Measurements from ENCODE around the gene DSE.

The DSE gene

DNA sequence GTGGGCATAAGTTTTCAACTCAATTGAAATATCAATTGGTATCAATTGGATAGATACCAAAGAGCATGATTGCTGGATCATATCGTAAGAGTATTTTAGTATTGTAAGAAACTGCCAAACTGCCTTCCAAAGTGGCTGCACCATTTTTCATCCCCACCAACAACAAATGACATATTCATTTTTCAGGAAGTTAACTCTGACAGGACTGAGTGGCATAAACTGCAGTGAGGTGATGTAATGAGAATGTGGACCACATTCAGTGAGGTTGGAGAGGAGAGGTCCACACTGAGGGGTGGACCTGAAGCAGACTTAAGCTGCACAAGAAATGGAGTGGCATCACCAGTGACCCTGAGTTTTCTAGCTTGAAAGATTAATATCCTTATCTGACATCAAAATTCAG, 78.8 kb downstream of the DSE start:
- TF ChIP-seq, protein P1, sequence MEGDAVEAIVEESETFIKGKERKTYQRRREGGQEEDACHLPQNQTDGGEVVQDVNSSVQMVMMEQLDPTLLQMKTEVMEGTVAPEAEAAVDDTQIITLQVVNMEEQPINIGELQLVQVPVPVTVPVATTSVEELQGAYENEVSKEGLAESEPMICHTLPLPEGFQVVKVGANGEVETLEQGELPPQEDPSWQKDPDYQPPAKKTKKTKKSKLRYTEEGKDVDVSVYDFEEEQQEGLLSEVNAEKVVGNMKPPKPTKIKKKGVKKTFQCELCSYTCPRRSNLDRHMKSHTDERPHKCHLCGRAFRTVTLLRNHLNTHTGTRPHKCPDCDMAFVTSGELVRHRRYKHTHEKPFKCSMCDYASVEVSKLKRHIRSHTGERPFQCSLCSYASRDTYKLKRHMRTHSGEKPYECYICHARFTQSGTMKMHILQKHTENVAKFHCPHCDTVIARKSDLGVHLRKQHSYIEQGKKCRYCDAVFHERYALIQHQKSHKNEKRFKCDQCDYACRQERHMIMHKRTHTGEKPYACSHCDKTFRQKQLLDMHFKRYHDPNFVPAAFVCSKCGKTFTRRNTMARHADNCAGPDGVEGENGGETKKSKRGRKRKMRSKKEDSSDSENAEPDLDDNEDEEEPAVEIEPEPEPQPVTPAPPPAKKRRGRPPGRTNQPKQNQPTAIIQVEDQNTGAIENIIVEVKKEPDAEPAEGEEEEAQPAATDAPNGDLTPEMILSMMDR (IDR thresholded peaks at IDR 0.05; ENCODE audit: borderline replicate concordance, insufficient read depth, low read depth, low read length) = no peak
- no peak overlapping the region for H3K4me3 ChIP-seq (ENCODE audit: low read depth, low read length)

DNA sequence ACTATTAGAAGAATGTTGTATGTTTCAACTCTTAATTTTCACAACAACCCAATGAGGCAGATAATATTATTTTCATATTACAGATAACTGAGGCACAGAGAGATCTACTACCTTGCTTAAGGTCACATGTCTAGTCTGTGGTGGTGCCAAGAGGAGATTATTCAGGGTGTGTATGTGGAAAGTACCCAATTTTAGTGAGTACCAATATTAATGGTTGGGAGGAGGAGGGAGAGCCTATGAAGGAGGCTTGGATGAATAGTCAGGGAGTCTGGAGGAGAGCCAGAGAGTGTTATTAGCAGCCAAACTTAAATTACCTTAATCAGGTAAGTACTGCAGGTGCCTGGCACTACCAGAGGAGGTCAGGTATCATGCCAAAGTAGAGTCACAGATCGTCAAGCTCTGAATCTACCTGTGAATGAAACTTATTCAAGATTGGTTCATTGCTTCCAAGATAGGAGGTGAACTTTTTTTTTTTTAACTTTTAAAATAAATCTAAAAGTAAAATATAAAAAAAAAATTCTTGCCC, 79.5 kb downstream of the DSE start:
- TF ChIP-seq, protein P1 (IDR thresholded peaks at IDR 0.05; ENCODE audit: borderline replicate concordance, insufficient read depth, low read depth, low read length) = no peak
- no peak overlapping the region for H3K4me3 ChIP-seq (ENCODE audit: low read depth, low read length)

DNA sequence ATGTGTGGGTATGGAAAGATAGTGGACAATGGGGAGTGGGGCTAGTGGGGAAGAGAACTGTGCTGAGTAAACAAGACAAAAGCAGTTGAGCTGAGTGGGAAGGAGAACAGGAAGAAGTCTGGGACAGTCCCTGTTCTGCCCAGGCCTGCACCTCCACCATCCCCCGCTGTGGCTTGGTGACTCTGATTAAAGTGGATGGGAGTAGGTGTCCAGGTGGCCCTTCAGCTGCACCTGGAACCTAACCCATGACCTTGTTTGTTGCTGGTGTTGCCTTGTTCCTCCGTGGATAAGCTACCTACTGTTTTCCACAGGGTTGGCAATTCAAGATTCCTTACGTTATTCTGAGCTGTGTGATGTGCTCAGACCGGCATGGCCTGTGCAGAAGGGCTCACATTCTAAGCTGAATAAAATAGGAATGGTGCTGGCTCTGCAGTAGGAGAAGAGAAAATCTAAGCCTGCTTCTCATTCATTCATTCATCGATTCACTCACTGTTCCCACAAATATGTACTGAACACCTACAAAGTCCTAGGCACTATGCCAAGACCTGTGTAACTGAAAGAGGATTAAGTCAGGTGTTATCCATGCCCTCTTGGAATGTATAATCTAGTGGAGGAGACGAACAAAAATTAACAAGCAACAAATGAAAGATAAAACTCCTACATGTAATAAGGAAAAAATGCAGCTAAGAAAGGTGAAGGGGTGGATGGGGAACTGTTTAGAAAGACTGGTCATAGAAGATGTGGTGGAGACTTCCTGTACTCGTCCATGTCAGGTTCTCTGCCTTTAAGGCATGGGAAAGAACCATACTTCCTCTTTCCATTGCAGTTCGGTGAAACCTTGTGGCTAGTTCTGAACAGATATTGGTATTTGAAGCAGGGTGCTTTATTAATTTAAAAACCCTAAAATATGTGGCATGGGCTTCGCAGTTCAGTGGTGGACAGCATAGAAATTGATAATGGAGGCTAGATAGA, 80.3 kb downstream of the DSE start:
- TF ChIP-seq, protein P1 (IDR thresholded peaks at IDR 0.05; ENCODE audit: borderline replicate concordance, insufficient read depth, low read depth, low read length) = no peak

DNA sequence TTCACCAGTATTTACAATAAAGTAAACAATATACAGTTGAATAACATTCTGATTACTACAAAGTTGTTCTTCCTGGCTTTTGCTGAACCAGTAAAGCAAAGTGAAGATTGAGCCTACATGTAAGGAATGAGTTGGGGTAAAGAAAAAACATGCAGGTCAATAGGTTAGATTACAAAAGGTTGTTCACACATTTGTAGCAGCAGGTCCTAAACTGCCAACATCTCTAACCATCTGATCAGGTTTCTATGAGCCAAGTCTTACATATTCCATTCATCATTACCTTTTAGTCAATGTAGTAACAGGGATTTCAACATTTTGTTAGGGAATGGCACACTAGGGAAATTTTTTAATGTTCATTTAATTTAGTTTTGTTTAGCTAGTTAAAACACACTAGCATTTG, 81.2 kb downstream of the DSE start:
- TF ChIP-seq, protein P1 (IDR thresholded peaks at IDR 0.05; ENCODE audit: borderline replicate concordance, insufficient read depth, low read depth, low read length) = no peak
- no peak overlapping the region for H3K4me3 ChIP-seq (ENCODE audit: low read depth, low read length)

More for the DNA sequence above, 80.3 kb downstream of the DSE start:
- no peak overlapping the region for H3K4me3 ChIP-seq (ENCODE audit: low read depth, low read length)

DNA sequence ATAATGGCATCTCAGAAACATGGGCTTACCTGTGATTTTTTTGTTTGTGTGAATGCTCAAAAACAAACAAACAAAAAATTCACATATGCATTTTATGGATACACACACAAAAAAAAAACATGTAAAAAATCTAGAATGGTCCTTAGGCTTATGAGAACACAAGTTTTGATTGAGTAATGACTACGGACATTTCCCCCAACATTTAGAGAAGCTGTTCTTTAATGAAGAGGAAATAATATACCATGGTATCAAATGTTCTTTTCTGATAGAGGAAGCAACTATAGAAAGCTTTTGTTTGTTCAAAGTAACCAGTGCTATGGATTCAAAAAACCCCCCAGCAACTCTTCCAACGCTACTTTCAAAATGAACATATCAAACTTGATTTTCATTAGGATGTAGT, 81.8 kb downstream of the DSE start:
- TF ChIP-seq, protein P1 (IDR thresholded peaks at IDR 0.05; ENCODE audit: borderline replicate concordance, insufficient read depth, low read depth, low read length) = no peak
- H3K4me3 ChIP-seq (ENCODE audit: low read depth, low read length) = no peak overlapping the region

DNA sequence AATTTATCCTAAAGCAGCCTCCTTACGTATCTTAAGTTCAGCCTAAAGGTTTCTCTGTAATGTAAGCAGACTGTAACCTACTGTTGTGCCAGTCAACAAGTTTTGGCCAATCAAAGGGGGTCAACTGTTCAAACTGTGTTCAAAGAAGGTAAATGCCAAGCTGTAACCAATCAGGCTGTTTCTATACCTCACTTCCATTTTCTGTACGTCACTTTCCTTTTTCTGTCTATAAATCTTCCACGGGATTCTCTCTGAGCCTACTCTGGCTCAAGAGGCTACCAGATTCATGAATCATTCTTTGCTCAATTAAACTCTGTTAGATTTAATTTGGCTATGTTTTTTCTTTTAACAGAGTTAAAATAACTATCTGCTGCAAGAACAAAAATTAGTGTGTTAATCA, 85.4 kb downstream of the DSE start:
- no peak overlapping the region for H3K4me3 ChIP-seq (ENCODE audit: low read depth, low read length)
- TF ChIP-seq, protein P1 (IDR thresholded peaks at IDR 0.05; ENCODE audit: borderline replicate concordance, insufficient read depth, low read depth, low read length) = no peak

DNA sequence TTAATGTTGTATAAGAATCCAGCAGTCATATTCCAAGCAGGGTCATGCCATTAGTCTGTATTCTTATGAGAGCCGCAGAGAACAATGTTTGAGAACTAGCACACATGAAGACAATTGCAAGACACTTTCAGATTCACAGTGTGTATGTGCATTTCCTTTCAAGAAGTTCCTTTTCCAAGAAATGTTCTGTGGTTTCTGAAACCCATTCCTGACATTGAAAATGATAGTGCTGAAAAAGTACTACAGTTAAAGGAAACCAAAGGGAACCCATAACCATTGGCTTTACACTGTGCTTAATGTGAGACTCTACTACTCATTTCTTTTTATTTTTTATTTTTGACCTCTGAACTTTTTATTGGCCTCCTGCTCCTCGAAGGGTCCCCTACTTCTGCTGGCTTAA, 86.2 kb downstream of the DSE start:
- TF ChIP-seq, protein P1 (IDR thresholded peaks at IDR 0.05; ENCODE audit: borderline replicate concordance, insufficient read depth, low read depth, low read length) = no peak

More for the DNA sequence above, 86.2 kb downstream of the DSE start:
- H3K4me3 ChIP-seq (ENCODE audit: low read depth, low read length) = no peak overlapping the region

Measured in GM12875 (cell line).